Measurements from ENCODE around the gene FAM83B. TPM values are rescaled to one million over a fixed set of nuclear protein-coding genes. Genes with fewer than 3 reads are reported as not detected.

FAM83B gene
- total RNA-seq, 2 experiments from 2014 or later: not detected

GRCh38 chr6:54893818-54894217, 47.2 kb downstream of the FAM83B start:
- no peaks in the 10 kb centered on the region for H3K4me1 Mint-ChIP-seq
- H3K9me3 Mint-ChIP-seq: no peaks in the 10 kb centered on the region
- CTCF ChIA-PET: no interaction called here
- no peaks in the 10 kb centered on the region for H3K36me3 Mint-ChIP-seq (ENCODE audit: low read depth)
- H3K27me3 Mint-ChIP-seq: no peaks in the 10 kb centered on the region
- no peak overlapping the region for H3K4me3 Mint-ChIP-seq
- DNase-seq: no peak
- no peak overlapping the region for H3K27ac Mint-ChIP-seq
- POLR2A ChIA-PET: no interaction called here

GRCh38 chr6:54896302-54896701, 49.7 kb downstream of the FAM83B start:
- POLR2A ChIA-PET: no interaction called here
- Mint-ChIP-seq H3K4me3 (no peak overlapping the region), H3K4me1 (no peaks in the 10 kb centered on the region), H3K9me3 (no peaks in the 10 kb centered on the region), H3K27me3 (no peaks in the 10 kb centered on the region), H3K27ac (no peak overlapping the region), H3K36me3 (ENCODE audit: low read depth) (no peaks in the 10 kb centered on the region)
- CTCF ChIA-PET: no interaction called here
- no peak for DNase-seq

DNA sequence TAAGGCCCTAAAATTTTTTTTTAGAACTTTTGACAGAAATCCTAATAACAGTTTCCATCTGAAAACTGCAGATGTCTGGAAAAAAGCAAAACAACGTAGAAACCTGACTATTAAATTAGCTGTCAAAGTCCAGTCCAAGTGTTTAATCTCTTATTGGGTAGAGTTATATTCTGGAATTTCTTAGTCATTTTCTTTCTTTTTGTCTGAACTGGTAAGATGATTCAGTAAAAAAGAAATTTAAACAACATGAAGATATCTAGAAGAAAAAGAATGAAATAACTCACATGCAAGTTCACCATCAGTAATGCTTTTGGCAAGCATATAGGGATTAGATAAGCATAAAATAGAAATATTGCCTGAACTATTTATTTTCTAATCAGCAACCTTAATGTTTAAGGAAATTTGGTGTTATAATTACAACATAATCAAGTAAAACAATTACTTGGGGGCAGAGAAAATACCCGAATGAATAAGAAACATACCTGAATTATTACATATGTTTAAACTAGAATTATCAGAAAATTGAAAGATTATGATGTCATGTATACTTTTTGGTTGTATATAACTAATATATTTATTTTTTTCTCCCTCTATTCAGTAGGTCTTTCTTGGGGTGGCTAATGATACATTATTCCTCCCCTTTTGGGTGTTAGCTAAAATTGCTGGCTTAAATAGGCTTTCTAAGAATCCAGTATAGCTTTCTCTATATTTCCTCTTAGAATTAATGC, 51.1 kb downstream of the FAM83B start:
- DNase-seq: no peak
- H3K27me3 Mint-ChIP-seq: no peaks in the 10 kb centered on the region
- no peaks in the 10 kb centered on the region for H3K4me1 Mint-ChIP-seq
- POLR2A ChIA-PET: no interaction called here
- no peaks in the 10 kb centered on the region for H3K9me3 Mint-ChIP-seq
- no peaks in the 10 kb centered on the region for H3K36me3 Mint-ChIP-seq (ENCODE audit: low read depth)
- H3K27ac Mint-ChIP-seq: no peak overlapping the region
- CTCF ChIA-PET: no interaction called here
- no peak overlapping the region for H3K4me3 Mint-ChIP-seq

- POLR2A ChIA-PET: no interaction called here
- Mint-ChIP-seq H3K27me3 (no peaks in the 10 kb centered on the region), H3K9me3 (no peaks in the 10 kb centered on the region), H3K4me1 (no peaks in the 10 kb centered on the region), H3K4me3 (no peak overlapping the region), H3K36me3 (ENCODE audit: low read depth) (no peaks in the 10 kb centered on the region), H3K27ac (no peak overlapping the region)
- no peak for DNase-seq
- CTCF ChIA-PET: no interaction called here
Observed at GRCh38 chr6:54898767-54899166, 52.2 kb downstream of the FAM83B start.

DNA sequence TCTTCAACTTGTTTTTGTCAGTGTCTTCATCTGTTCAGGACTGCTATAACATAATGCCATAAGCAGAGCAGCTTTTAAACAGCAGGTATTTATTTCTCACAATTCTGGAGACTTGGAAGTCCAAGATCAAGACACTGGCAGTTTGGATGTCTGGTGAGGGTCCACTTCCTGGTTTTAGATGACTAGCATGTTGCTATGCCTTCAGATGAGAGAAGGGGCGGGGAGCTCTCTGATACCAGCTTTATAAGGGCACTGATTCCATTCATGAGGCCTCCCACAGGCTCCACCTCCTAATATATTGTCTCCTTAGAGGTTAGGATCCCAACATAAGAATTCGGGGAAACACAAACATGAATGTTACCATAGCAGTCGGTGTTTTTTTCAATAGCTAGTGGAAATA, 52.9 kb downstream of the FAM83B start:
- Mint-ChIP-seq H3K27ac (no peak overlapping the region), H3K9me3 (no peaks in the 10 kb centered on the region), H3K36me3 (ENCODE audit: low read depth) (no peaks in the 10 kb centered on the region), H3K4me1 (no peaks in the 10 kb centered on the region), H3K27me3 (no peaks in the 10 kb centered on the region), H3K4me3 (no peak overlapping the region)
- ChIA-PET POLR2A (no interaction called here), CTCF (no interaction called here)
- no peak for DNase-seq

DNA sequence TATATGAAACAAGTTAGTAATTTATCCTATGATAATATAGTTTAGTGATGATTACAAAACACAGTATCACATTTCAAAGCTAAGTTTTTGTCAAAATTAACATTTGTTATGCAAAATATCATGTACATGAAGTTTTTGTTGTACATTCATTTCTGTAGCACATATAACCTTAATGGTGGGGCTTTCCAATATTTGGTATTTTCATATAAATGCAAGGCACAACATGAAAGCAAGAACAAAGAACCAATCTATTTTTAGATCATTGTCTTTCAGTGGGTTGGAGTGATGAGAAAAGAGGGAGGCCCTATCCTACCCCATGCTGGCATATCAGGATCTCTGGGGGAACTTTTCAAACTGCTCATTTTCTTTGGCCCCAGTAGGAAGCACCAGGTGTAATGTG, 53.4 kb downstream of the FAM83B start:
- Mint-ChIP-seq H3K4me3 (no peak overlapping the region), H3K4me1 (no peaks in the 10 kb centered on the region), H3K9me3 (no peaks in the 10 kb centered on the region), H3K27me3 (no peaks in the 10 kb centered on the region), H3K36me3 (ENCODE audit: low read depth) (no peaks in the 10 kb centered on the region), H3K27ac (no peak overlapping the region)
- DNase-seq: no peak
- CTCF ChIA-PET: no interaction called here
- POLR2A ChIA-PET: no interaction called here

GRCh38 chr6:54900666-54901065, 54.1 kb downstream of the FAM83B start:
- Mint-ChIP-seq H3K27me3 (no peaks in the 10 kb centered on the region), H3K9me3 (no peaks in the 10 kb centered on the region), H3K4me3 (no peak overlapping the region), H3K4me1 (no peaks in the 10 kb centered on the region), H3K27ac (no peak overlapping the region), H3K36me3 (ENCODE audit: low read depth) (no peaks in the 10 kb centered on the region)
- no peak for DNase-seq
- CTCF ChIA-PET: no interaction called here
- POLR2A ChIA-PET: no interaction called here

DNA sequence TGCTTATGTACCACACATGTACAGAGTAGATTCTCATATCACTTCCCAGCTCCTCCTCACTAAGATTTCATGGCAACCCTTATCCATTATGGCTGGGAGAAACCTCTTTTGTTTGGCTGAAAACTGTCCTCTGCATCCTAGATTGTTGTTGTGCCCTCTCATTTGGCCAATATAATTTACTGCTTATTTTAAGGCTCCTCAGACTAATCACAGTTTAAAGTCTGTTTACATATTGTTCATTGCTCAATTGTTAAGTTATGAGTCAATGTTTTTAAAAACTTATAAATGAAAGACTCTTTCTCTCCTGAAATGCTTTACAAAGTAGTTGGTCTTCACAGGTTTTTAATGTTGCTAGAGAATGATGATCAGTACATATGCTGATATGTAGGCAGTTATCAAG, 57.3 kb downstream of the FAM83B start:
- ChIA-PET CTCF (no interaction called here), POLR2A (no interaction called here)
- Mint-ChIP-seq H3K27me3 (no peaks in the 10 kb centered on the region), H3K4me1 (no peaks in the 10 kb centered on the region), H3K36me3 (ENCODE audit: low read depth) (no peaks in the 10 kb centered on the region), H3K4me3 (no peak overlapping the region), H3K9me3 (no peaks in the 10 kb centered on the region), H3K27ac (no peak overlapping the region)
- DNase-seq: no peak

DNA sequence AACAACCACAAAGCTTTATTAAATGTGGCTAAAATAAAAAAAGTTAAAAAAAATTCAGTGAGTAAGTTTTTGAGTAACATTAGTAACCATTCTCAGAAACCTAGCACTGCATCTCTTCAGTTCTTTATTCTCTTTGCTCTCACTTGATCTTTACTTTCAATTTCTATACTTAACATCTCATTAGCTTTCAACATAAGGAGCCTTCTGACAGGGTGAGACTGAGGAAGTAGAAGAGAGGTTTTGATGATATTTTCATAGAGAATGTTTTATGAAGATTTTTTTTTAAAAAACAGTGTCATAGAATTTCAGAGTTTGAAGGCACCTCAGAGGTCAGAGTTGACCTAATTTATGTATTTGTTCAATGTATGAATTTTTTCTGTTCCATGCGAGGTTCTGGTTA, 60.8 kb downstream of the FAM83B start:
- Mint-ChIP-seq H3K27ac (no peak overlapping the region), H3K4me1 (no peaks in the 10 kb centered on the region), H3K4me3 (no peak overlapping the region), H3K36me3 (ENCODE audit: low read depth) (no peaks in the 10 kb centered on the region), H3K27me3 (no peaks in the 10 kb centered on the region), H3K9me3 (peaks cover 9% of the 10 kb centered on the region)
- POLR2A ChIA-PET: no interaction called here
- CTCF ChIA-PET: no interaction called here
- DNase-seq: no peak

GRCh38 chr6:54909184-54909583, 62.6 kb downstream of the FAM83B start:
- ChIA-PET POLR2A (no interaction called here), CTCF (no interaction called here)
- H3K4me1 Mint-ChIP-seq: no peaks in the 10 kb centered on the region
- DNase-seq: no peak
- H3K36me3 Mint-ChIP-seq (ENCODE audit: low read depth): no peaks in the 10 kb centered on the region
- H3K27me3 Mint-ChIP-seq: no peaks in the 10 kb centered on the region
- peaks cover 9% of the 10 kb centered on the region for H3K9me3 Mint-ChIP-seq
- no peak overlapping the region for H3K27ac Mint-ChIP-seq
- H3K4me3 Mint-ChIP-seq: no peak overlapping the region

DNA sequence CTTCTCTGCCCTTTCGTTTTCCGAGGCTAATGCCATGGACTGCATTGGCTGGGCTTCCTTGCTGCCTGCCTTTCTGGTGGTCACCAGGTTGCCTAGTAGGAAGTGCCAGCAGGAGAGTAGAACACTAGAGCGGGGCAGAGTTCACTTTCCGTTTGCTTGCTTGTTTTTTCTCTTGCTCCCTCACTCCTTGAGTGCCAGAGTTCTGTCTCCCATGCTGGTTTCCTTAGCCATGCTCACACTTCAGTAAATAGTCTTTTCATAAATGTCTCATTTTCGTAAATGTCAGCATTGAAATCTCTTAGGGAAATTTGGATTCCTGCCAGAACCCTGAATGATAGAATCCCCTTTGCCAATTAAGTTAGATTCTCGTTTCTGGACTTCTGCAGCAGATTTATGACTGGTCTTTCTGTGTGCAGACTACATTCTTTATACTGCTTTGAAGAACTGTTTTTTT, 63.9 kb downstream of the FAM83B start:
- Mint-ChIP-seq H3K4me3 (no peak overlapping the region), H3K27ac (no peak overlapping the region), H3K36me3 (ENCODE audit: low read depth) (no peaks in the 10 kb centered on the region), H3K27me3 (no peaks in the 10 kb centered on the region), H3K9me3 (peaks cover 9% of the 10 kb centered on the region), H3K4me1 (no peaks in the 10 kb centered on the region)
- no peak for DNase-seq
- ChIA-PET CTCF (no interaction called here), POLR2A (no interaction called here)

- H3K36me3 Mint-ChIP-seq (ENCODE audit: low read depth): no peaks in the 10 kb centered on the region
- no peaks in the 10 kb centered on the region for H3K4me1 Mint-ChIP-seq
- CTCF ChIA-PET: no interaction called here
- no peaks in the 10 kb centered on the region for H3K27me3 Mint-ChIP-seq
- no peak for DNase-seq
- H3K27ac Mint-ChIP-seq: no peak overlapping the region
- H3K4me3 Mint-ChIP-seq: no peak overlapping the region
- POLR2A ChIA-PET: no interaction called here
- H3K9me3 Mint-ChIP-seq: peaks cover 11% of the 10 kb centered on the region
Observed at GRCh38 chr6:54910921-54911320, 64.3 kb downstream of the FAM83B start.

- Mint-ChIP-seq H3K4me3 (no peak overlapping the region), H3K27me3 (no peaks in the 10 kb centered on the region), H3K9me3 (peaks cover 13% of the 10 kb centered on the region), H3K27ac (no peak overlapping the region), H3K36me3 (ENCODE audit: low read depth) (no peaks in the 10 kb centered on the region), H3K4me1 (no peaks in the 10 kb centered on the region)
- CTCF ChIA-PET: no interaction called here
- no peak for DNase-seq
- POLR2A ChIA-PET: no interaction called here
Observed at GRCh38 chr6:54913211-54913610, 66.6 kb downstream of the FAM83B start.

DNA sequence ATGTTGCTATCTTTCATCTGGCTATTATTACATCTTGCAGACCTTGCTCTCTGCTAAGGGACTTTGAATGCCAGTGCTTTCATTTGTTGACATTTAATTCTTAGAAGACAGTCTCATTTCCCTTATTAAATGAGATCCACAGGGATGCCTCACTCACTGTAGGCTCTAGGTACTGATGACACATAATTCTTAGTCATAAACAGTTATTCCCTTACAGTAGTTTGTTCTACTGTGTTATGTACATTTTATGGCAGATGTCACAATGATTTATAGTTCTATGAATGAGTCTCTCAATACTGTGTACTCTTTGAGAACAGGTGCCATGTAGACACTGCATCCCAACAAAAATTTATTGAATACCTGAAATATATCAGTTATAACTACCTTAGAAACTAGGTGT, 70.3 kb downstream of the FAM83B start:
- no peak overlapping the region for H3K4me3 Mint-ChIP-seq
- no peaks in the 10 kb centered on the region for H3K27me3 Mint-ChIP-seq
- no peaks in the 10 kb centered on the region for H3K36me3 Mint-ChIP-seq (ENCODE audit: low read depth)
- no peak overlapping the region for H3K27ac Mint-ChIP-seq
- POLR2A ChIA-PET: no interaction called here
- CTCF ChIA-PET: no interaction called here
- H3K4me1 Mint-ChIP-seq: no peaks in the 10 kb centered on the region
- peaks cover 5% of the 10 kb centered on the region for H3K9me3 Mint-ChIP-seq
- DNase-seq: no peak

DNA sequence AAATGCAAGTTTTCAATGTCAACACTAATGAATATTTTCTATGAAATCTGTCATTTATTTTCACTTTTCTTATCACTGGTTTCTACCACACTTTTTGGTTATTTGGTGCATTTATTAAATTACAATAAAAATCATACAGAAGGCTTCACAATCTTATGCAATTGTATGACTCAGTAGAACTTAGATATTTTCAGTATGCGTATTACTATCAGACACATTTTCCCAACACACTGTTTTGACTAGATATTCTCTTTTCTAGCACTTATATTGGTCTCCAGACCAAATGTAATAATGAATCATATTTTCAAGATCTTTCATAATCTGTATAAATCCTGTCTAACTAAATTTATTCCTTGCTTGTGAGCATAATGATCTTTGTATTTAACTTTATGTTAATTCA, 74.1 kb downstream of the FAM83B start:
- ChIA-PET CTCF (no interaction called here), POLR2A (no interaction called here)
- no peak overlapping the region for H3K27ac Mint-ChIP-seq
- DNase-seq: no peak
- no peaks in the 10 kb centered on the region for H3K4me1 Mint-ChIP-seq
- peaks cover 5% of the 10 kb centered on the region for H3K9me3 Mint-ChIP-seq
- no peak overlapping the region for H3K4me3 Mint-ChIP-seq
- no peaks in the 10 kb centered on the region for H3K36me3 Mint-ChIP-seq (ENCODE audit: low read depth)
- H3K27me3 Mint-ChIP-seq: no peaks in the 10 kb centered on the region
